ENCODE results near the gene SPATA21. TPM values are rescaled to one million over a fixed set of nuclear protein-coding genes. Genes with fewer than 3 reads are reported as not detected.
A peak's percentile ranks its signal among the peaks of the same experiment; 100 is the strongest.

The SPATA21 gene
- total RNA-seq, 4 donors from 2014 or later = not detected

GRCh38 chr1:16351994-16352841 lies 85.0 kb downstream of the SPATA21 start, which contains the start of gene FBXO42:
Gene FBXO42, minus strand, starts transcription at chr1:16352480. Its CDS starts 37,062 bp downstream, at chr1:16315418.
- no peaks in the 10 kb centered on the region for H3K27me3 ChIP-seq
- TF ChIP-seq POLR2A (IDR thresholded peaks at IDR 0.05) (peak in 1 of 2 donors; percentile 88), POLR2AphosphoS5 (IDR thresholded peaks at IDR 0.05) (peak in 2 of 3 donors; percentile 35 to 38), EP300 (IDR thresholded peaks at IDR 0.05) (no peak), CTCF (IDR thresholded peaks at IDR 0.05) (peak; percentile 41 to 52)
- H3K27ac ChIP-seq = peak within 1 kb of the TSS; percentile 96
- peaks cover 39% of the 10 kb centered on the region for H3K4me1 ChIP-seq
- no peaks in the 10 kb centered on the region for H3K36me3 ChIP-seq
- H3K4me3 ChIP-seq = peak within 1 kb of the TSS; percentile 98
- 0% methylated on average over 14 of the region's 81 CpGs for WGBS
- no peaks in the 10 kb centered on the region for H3K9me3 ChIP-seq
- peak; percentile 91 to 93 for DNase-seq (ENCODE audit: low spot score in 2 of 2)

GRCh38 chr1:16351456-16351993 lies 85.7 kb downstream of the SPATA21 start:
- no peak for TF ChIP-seq POLR2A (IDR thresholded peaks at IDR 0.05)
- TF ChIP-seq EP300 (IDR thresholded peaks at IDR 0.05) = no peak
- TF ChIP-seq POLR2AphosphoS5 (IDR thresholded peaks at IDR 0.05) = no peak
- TF ChIP-seq CTCF (IDR thresholded peaks at IDR 0.05) = no peak
- no peaks in the 10 kb centered on the region for H3K27me3 ChIP-seq
- H3K4me3 ChIP-seq = peak overlapping the region; percentile 98
- peaks cover 39% of the 10 kb centered on the region for H3K4me1 ChIP-seq
- no peaks in the 10 kb centered on the region for H3K36me3 ChIP-seq
- peak overlapping the region; percentile 96 for H3K27ac ChIP-seq
- no peak for DNase-seq (ENCODE audit: low spot score in 2 of 2)
- H3K9me3 ChIP-seq = no peaks in the 10 kb centered on the region
- 0% methylated on average over 18 of the region's 20 CpGs for WGBS

- WGBS = 60% methylated on average over 2 of the region's 2 CpGs
- no peaks in the 10 kb centered on the region for H3K27me3 ChIP-seq
- no peaks in the 10 kb centered on the region for H3K36me3 ChIP-seq
- no peak for DNase-seq (ENCODE audit: low spot score in 2 of 2)
- H3K27ac ChIP-seq = no peak overlapping the region
- TF ChIP-seq POLR2A (IDR thresholded peaks at IDR 0.05) (no peak), EP300 (IDR thresholded peaks at IDR 0.05) (no peak)
- H3K4me1 ChIP-seq = peaks cover 39% of the 10 kb centered on the region
- peak overlapping the region; percentile 98 for H3K4me3 ChIP-seq
- no peaks in the 10 kb centered on the region for H3K9me3 ChIP-seq
Observed at GRCh38 chr1:16349847-16350406, 87.3 kb downstream of the SPATA21 start.

Other genes starting within 250 kb of the SPATA21 start
- 10 to 100 TPM; 33.0 to 83.8 (median 45.7) TPM for gene ARHGEF19, start 224.8 kb downstream of the SPATA21 start, total RNA-seq
- gene CPLANE2, start 200.2 kb downstream of the SPATA21 start, total RNA-seq = 10 to 100 TPM in 2 of 4 donors, 1 to 10 TPM in 2; 5.2 to 20.4 (median 12.7) TPM
- 10 to 100 TPM; 51.1 to 61.4 (median 55.5) TPM for gene FBXO42, start 84.9 kb downstream of the SPATA21 start, total RNA-seq
- 10 to 100 TPM; 48.0 to 59.5 (median 58.0) TPM for gene SZRD1, start 70.2 kb downstream of the SPATA21 start, total RNA-seq
- 100 to 1,000 TPM in 1 of 4 donors, 10 to 100 TPM in 3; 71.4 to 100 (median 80.6) TPM for gene NECAP2, start 3.3 kb upstream of the SPATA21 start, total RNA-seq
- gene RNU1-1, start 76.9 kb upstream of the SPATA21 start, total RNA-seq = under 1 TPM; under 0.01 TPM
- gene NBPF1, start 176.1 kb upstream of the SPATA21 start, total RNA-seq = 10 to 100 TPM; 12.9 to 49.1 (median 23.8) TPM
- gene RNU1-3, start 229.5 kb upstream of the SPATA21 start, total RNA-seq = under 1 TPM; under 0.01 TPM

Data from suprapubic skin (tissue), 4 donors.